Measurements from ENCODE around the gene EMILIN3.

EMILIN3 gene

DNA sequence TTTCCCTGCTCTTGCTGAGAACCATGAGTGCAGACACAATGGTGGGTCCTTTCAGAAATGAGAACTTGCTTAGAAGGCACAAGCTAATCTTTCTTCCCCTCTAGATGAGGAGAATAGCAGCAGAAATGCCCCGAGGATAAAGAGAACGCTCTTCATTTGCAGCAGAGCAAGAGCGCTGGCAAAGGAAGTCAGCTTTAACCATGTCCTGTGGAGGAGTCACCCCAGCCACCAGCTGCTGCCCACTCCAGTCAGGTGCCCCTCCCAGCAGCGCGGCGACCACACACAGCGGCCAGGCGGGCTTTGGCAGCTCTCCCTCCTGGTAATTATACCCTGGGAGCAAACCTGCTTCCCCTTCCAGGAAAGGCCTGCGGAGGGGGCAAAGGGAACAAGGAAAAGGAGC is 42.4 kb upstream of the EMILIN3 start:
- Mint-ChIP-seq H3K27ac (no peak overlapping the region), H3K36me3 (ENCODE audit: low read depth) (peaks cover 76% of the 10 kb centered on the region), H3K27me3 (ENCODE audit: low read depth) (no peaks in the 10 kb centered on the region), H3K4me3 (no peak overlapping the region), H3K9me3 (no peaks in the 10 kb centered on the region), H3K4me1 (peaks cover 45% of the 10 kb centered on the region)
- TF ChIP-seq CTCF (IDR thresholded peaks at IDR 0.05; ENCODE audit: unreplicated experiment in 3 of 3), result no peak

GRCh38 chr20:41408156-41408794 is 41.7 kb upstream of the EMILIN3 start:
- Mint-ChIP-seq H3K27ac (peak overlapping the region in 1 of 3 experiments; percentile 43), H3K4me1 (peaks cover 45% of the 10 kb centered on the region), H3K4me3 (no peak overlapping the region), H3K36me3 (ENCODE audit: low read depth) (peaks cover 73% of the 10 kb centered on the region), H3K27me3 (ENCODE audit: low read depth) (no peaks in the 10 kb centered on the region), H3K9me3 (no peaks in the 10 kb centered on the region)
- no peak for TF ChIP-seq CTCF (IDR thresholded peaks at IDR 0.05; ENCODE audit: unreplicated experiment in 3 of 3)

DNA sequence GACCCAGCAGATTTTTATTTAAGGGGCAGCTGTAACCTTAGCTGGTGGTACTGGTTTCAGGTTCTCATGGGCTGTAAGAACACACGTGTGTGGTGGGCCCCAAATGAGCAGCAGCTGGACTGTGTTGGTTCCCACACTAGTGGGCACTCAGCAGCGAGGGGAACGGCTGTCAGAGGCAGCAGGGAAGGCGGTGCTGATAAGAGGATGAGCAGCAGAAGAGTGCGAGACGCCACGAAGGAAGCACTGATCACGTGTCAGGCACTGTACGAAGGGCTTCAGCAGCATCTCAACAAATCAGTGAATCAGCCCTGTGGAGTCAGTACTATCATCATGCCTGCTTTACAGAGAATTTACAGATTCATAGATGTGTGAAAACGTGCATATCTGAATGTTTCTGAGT is 41.0 kb upstream of the EMILIN3 start:
- Mint-ChIP-seq H3K9me3 (no peaks in the 10 kb centered on the region), H3K36me3 (ENCODE audit: low read depth) (peaks cover 71% of the 10 kb centered on the region), H3K27me3 (ENCODE audit: low read depth) (no peaks in the 10 kb centered on the region), H3K4me1 (peaks cover 44% of the 10 kb centered on the region), H3K4me3 (no peak overlapping the region), H3K27ac (no peak overlapping the region)
- no peak for TF ChIP-seq CTCF (IDR thresholded peaks at IDR 0.05; ENCODE audit: unreplicated experiment in 3 of 3)

- H3K27ac Mint-ChIP-seq, result peak overlapping the region in 1 of 3 experiments; percentile 10
Measured at GRCh38 chr20:41406896-41407444, 40.4 kb upstream of the EMILIN3 start.

GRCh38 chr20:41406353-41406752 is 39.7 kb upstream of the EMILIN3 start:
- peaks cover 33% of the 10 kb centered on the region for H3K4me1 Mint-ChIP-seq
- H3K36me3 Mint-ChIP-seq (ENCODE audit: low read depth), result peaks cover 67% of the 10 kb centered on the region
- H3K27ac Mint-ChIP-seq, result peak overlapping the region in 1 of 3 experiments; percentile 10
- TF ChIP-seq CTCF (IDR thresholded peaks at IDR 0.05; ENCODE audit: unreplicated experiment in 3 of 3), result no peak
- no peaks in the 10 kb centered on the region for H3K9me3 Mint-ChIP-seq
- H3K27me3 Mint-ChIP-seq (ENCODE audit: low read depth), result no peaks in the 10 kb centered on the region
- no peak overlapping the region for H3K4me3 Mint-ChIP-seq

More at GRCh38 chr20:41406896-41407444, 40.4 kb upstream of the EMILIN3 start:
- H3K4me3 Mint-ChIP-seq, result no peak overlapping the region
- peaks cover 70% of the 10 kb centered on the region for H3K36me3 Mint-ChIP-seq (ENCODE audit: low read depth)
- H3K27me3 Mint-ChIP-seq (ENCODE audit: low read depth), result no peaks in the 10 kb centered on the region
- TF ChIP-seq CTCF (IDR thresholded peaks at IDR 0.05; ENCODE audit: unreplicated experiment in 3 of 3), result no peak
- peaks cover 38% of the 10 kb centered on the region for H3K4me1 Mint-ChIP-seq
- no peaks in the 10 kb centered on the region for H3K9me3 Mint-ChIP-seq

DNA sequence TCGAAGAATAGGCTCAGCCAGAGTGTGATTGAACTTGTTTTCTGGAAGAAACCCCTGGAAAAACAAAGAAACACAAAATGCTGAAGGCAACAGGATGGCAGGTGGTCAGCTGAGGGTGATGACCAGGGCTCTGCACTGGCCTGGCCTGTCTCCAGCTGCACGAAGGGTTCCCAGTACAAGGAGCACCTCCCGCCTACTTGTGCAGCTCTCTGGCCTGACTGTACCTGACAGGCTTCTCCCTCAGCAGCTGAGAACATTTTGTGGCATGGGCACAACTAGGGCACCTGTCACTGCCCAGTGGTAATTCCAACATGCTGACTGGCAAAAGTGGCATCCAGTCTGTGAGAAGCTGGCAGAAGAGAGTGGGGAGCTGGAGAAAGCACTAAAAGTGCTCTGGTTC is 38.8 kb upstream of the EMILIN3 start:
- no peaks in the 10 kb centered on the region for H3K27me3 Mint-ChIP-seq (ENCODE audit: low read depth)
- H3K4me3 Mint-ChIP-seq, result no peak overlapping the region
- no peak for TF ChIP-seq CTCF (IDR thresholded peaks at IDR 0.05; ENCODE audit: unreplicated experiment in 3 of 3)
- H3K36me3 Mint-ChIP-seq (ENCODE audit: low read depth), result peaks cover 59% of the 10 kb centered on the region
- H3K9me3 Mint-ChIP-seq, result no peaks in the 10 kb centered on the region
- peaks cover 24% of the 10 kb centered on the region for H3K4me1 Mint-ChIP-seq
- no peak overlapping the region for H3K27ac Mint-ChIP-seq

All from nephron (organoid).